Adrenal gland (tissue), 19 donors: Measurements from ENCODE around the gene MATR3. TPM values are rescaled to one million over a fixed set of nuclear protein-coding genes. Genes with fewer than 3 reads are reported as not detected.
A peak's percentile ranks its signal among the peaks of the same experiment; 100 is the strongest.

ENCODE experiments used
- DNase-seq, 7 donors: peaks; one replicate each; pipeline ENCODE4 v3.0.0-alpha.2; 2019 to 2020
- H3K27ac ChIP-seq, 5 donors: fragments of 200-600 bp; sonication (generic) in 4 of 5; 1 replicate in 3 of 5; 2 replicates in 2 of 5; pipeline versions ENCODE4 v1.5.1 to v1.8.0; 2016 to 2020; ENCODE audit warnings: mild to moderate bottlenecking in 1 of 5
- H3K27me3 ChIP-seq: fragments of 200-600 bp; 2 replicates; pipeline ENCODE4 v1.8.0; 2021
- H3K36me3 ChIP-seq, 2 donors: fragments of 200-600 bp; replicated peaks in 1 of 2; 1 replicate in 1 of 2; 2 replicates in 1 of 2; pipeline versions ENCODE4 v1.5.1 to v1.8.0; 2018 to 2022
- H3K4me1 ChIP-seq, 2 donors: fragments of 200-600 bp; replicated peaks in 1 of 2; 1 replicate in 1 of 2; 2 replicates in 1 of 2; pipeline versions ENCODE4 v1.5.1 to v1.8.0; 2018 to 2021
- H3K4me3 ChIP-seq, 4 donors: fragments of 200-600 bp; sonication (generic) in 3 of 4; one replicate each; pipeline ENCODE4 v1.5.1; 2016 to 2018
- H3K9me3 ChIP-seq, 3 donors: fragments of 200-600 bp; sonication (generic) in 1 of 3; replicated peaks in 1 of 3; 1 replicate in 2 of 3; 2 replicates in 1 of 3; pipeline versions ENCODE4 v1.5.1 to v1.8.0; 2016 to 2021
- CTCF ChIP-seq, 6 experiments: fragments of 450-650 bp in 4 of 6; fragments of 200-600 bp in 2 of 6; sonication (generic) in 1 of 6; IDR thresholded peaks; 1 replicate in 5 of 6; 2 replicates in 1 of 6; pipeline versions ENCODE4 v1.5.1 to v1.8.0; 2016 to 2021; ENCODE audit warnings: antibody characterized with exemption in 6 of 6, mild to moderate bottlenecking in 2 of 6, moderate library complexity in 1 of 6
- POLR2A ChIP-seq, 2 donors: fragments of 450-650 bp; IDR thresholded peaks; one replicate each; pipeline ENCODE4 v1.6.1; 2017; ENCODE audit warnings: antibody characterized with exemption in 2 of 2, mild to moderate bottlenecking in 2 of 2, moderate library complexity in 1 of 2
- WGBS, 4 donors: extraction: QIAGEN DNeasy Blood & Tissue Kit in 2 of 4; methylation state at CpG; one replicate each; pipeline versions ENCODE4 v1.1.5 to v1.1.7; 2013 to 2017; 5-methylcytosine and 5-hydroxymethylcytosine counted together
- intact Hi-C, 2 donors: fragments of 100-400 bp; cut with DNase I; formaldehyde crosslinking; loops; one replicate each; pipeline versions ENCODE4 v1.14.1 to v1.15.0; 2022 to 2023
- long read RNA-seq, 10 donors: library from polyadenylated mRNA in 3 of 10; unstranded in 2 of 10; stranded (forward) in 1 of 10; transcript quantifications; one replicate each; pipeline ENCODE4 v2.0.0 and lab custom pipeline, GENCODE V29; 2021 to 2026
- polyA plus RNA-seq, 3 donors: library from polyadenylated mRNA; stranded (reverse); fragments of 200-250 nt in 2 of 3; fragments of 350-450 nt in 1 of 3; fragmentation: Illumina TruSeq in 1 of 3; extraction: RNeasy Lipid Tissue Mini Kit (QIAGEN cat#74804) in 1 of 3; gene quantifications; one replicate each; pipeline ENCODE4 v1.2.3, GENCODE V29; 2013 to 2014
- total RNA-seq, 9 donors: library from RNA; depleted of rRNA in 4 of 9; stranded (reverse); fragments of >200 nt in 4 of 9; fragments of 120-200 nt in 1 of 9; fragmentation: NEBNext Ultra II Directional in 1 of 9; extraction: Animal tissue kit (Norgen Biotek cat#: 25700) in 1 of 9; gene quantifications; one replicate each; pipeline versions ENCODE4 v1.1.0 to v1.2.4, GENCODE V29; 2013 to 2023
- donor health status: healthy with polysubstance abuse.
- donor health status: Bipolar disorder and iron deficiency.
- donor health status: DM: yes; HTN: yes; CAD: no.
- donor health status: DM: no; HTN: no; CAD: no.
- donor health status: DM: no; HTN: no; CAD: no.
- donor health status: DM: yes; HTN: yes; CAD: no.

The MATR3 gene
- total RNA-seq, result 100 to 1,000 TPM; 145 to 324 (median 190) TPM
- 100 to 1,000 TPM in 2 of 3 donors, 10 to 100 TPM in 1; 99.4 to 321 (median 123) TPM for polyA plus RNA-seq
- long read RNA-seq, donor 1, full-length matches to known transcripts, result 15 of 184 reads
- long read RNA-seq, donor 1, partial matches to known transcripts, result 169 of 184 reads
- long read RNA-seq, donor 1, other reads (novel, unspliced or antisense), result 0 of 184 reads
- long read RNA-seq, donor 2, full-length matches to known transcripts, result 29 of 134 reads
- long read RNA-seq, donor 2, partial matches to known transcripts, result 105 of 134 reads
- long read RNA-seq, donor 2, other reads (novel, unspliced or antisense), result 0 of 134 reads
- long read RNA-seq, donor 3, full-length matches to known transcripts, result 22 of 70 reads
- long read RNA-seq, donor 3, partial matches to known transcripts, result 48 of 70 reads
- long read RNA-seq, donor 3, other reads (novel, unspliced or antisense), result 0 of 70 reads
- long read RNA-seq, donor 4, full-length matches to known transcripts, result 37 of 90 reads
- long read RNA-seq, donor 4, partial matches to known transcripts, result 35 of 90 reads
- long read RNA-seq, donor 4, other reads (novel, unspliced or antisense), result 18 of 90 reads
- long read RNA-seq, donor 5, full-length matches to known transcripts, result 382 of 548 reads
- long read RNA-seq, donor 5, partial matches to known transcripts, result 27 of 548 reads
- long read RNA-seq, donor 5, other reads (novel, unspliced or antisense), result 139 of 548 reads
- long read RNA-seq, donor 6, full-length matches to known transcripts, result 37 of 88 reads
- long read RNA-seq, donor 6, partial matches to known transcripts, result 34 of 88 reads
- long read RNA-seq, donor 6, other reads (novel, unspliced or antisense), result 17 of 88 reads
- long read RNA-seq, donor 7, full-length matches to known transcripts, result 8 of 56 reads
- long read RNA-seq, donor 7, partial matches to known transcripts, result 48 of 56 reads
- long read RNA-seq, donor 7, other reads (novel, unspliced or antisense), result 0 of 56 reads
- long read RNA-seq, donor 8, full-length matches to known transcripts, result 31 of 244 reads
- long read RNA-seq, donor 8, partial matches to known transcripts, result 213 of 244 reads
- long read RNA-seq, donor 8, other reads (novel, unspliced or antisense), result 0 of 244 reads
- long read RNA-seq, donor 9, full-length matches to known transcripts, result 23 of 135 reads
- long read RNA-seq, donor 9, partial matches to known transcripts, result 112 of 135 reads
- long read RNA-seq, donor 9, other reads (novel, unspliced or antisense), result 0 of 135 reads
- long read RNA-seq, donor 10, full-length matches to known transcripts, result 9 of 67 reads
- long read RNA-seq, donor 10, partial matches to known transcripts, result 58 of 67 reads
- long read RNA-seq, donor 10, other reads (novel, unspliced or antisense), result 0 of 67 reads

GRCh38 chr5:139293507-139294373, at the start of gene MATR3:
MATR3 (plus strand) TSS chr5:139293740; CDS start chr5:139307416, 13,676 bp downstream.
- 0 to 1% (median 0%) methylated on average over 9 to 88 of the region's 88 CpGs for WGBS, 4 donors
- H3K4me1 ChIP-seq, result peaks cover 21 to 33% of the 10 kb centered on the region in 2 donors
- H3K36me3 ChIP-seq, result no peaks in the 10 kb centered on the region
- TF ChIP-seq POLR2A (IDR thresholded peaks at IDR 0.05) (peak; percentile 98 to 99), CTCF (IDR thresholded peaks at IDR 0.05) (peak in 2 of 6 experiments; percentile 6 to 24)
- peak within 1 kb of the TSS; percentile 87 to 98 (median 96) for H3K4me3 ChIP-seq
- DNase-seq, result peak; percentile 96 to 98 (median 97)
- H3K27ac ChIP-seq, result peak within 1 kb of the TSS; percentile 99 to 100 (median 100)
- intact Hi-C loops, result no loop called here
- H3K27me3 ChIP-seq, result no peaks in the 10 kb centered on the region
- H3K9me3 ChIP-seq, result no peaks in the 10 kb centered on the region

GRCh38 chr5:139245637-139246339, 47.8 kb upstream of the MATR3 start:
- Histone ChIP-seq H3K27me3 (no peaks in the 10 kb centered on the region), H3K4me3 (no peak overlapping the region), H3K27ac (no peak overlapping the region), H3K4me1 (no peaks in the 10 kb centered on the region), H3K36me3 (no peaks in the 10 kb centered on the region), H3K9me3 (no peaks in the 10 kb centered on the region)
- no peak for TF ChIP-seq CTCF (IDR thresholded peaks at IDR 0.05)
- TF ChIP-seq POLR2A (IDR thresholded peaks at IDR 0.05), result no peak
- intact Hi-C loops, result no loop called here
- no peak for DNase-seq

GRCh38 chr5:139246394-139246793, 47.1 kb upstream of the MATR3 start:
- DNase-seq, result peak in 2 of 7 donors; percentile 15 to 17
- Histone ChIP-seq H3K9me3 (no peaks in the 10 kb centered on the region), H3K27ac (no peak overlapping the region), H3K4me3 (no peak overlapping the region), H3K4me1 (no peaks in the 10 kb centered on the region), H3K36me3 (no peaks in the 10 kb centered on the region), H3K27me3 (no peaks in the 10 kb centered on the region)
- TF ChIP-seq CTCF (IDR thresholded peaks at IDR 0.05), result no peak
- no peak for TF ChIP-seq POLR2A (IDR thresholded peaks at IDR 0.05)
- intact Hi-C loops, result no loop called here
- WGBS, 4 donors, result 30 to 48% (median 43%) methylated on average over 4 of the region's 4 CpGs
